IPS-15b (cell line): Measurements from ENCODE around the gene NDUFA12.

Experiments used
- H3K27me3 ChIP-seq: one replicate; pipeline ENCODE4 v1.6.1; 2013; ENCODE audit warnings: low read length; ENCODE audit not compliant: control insufficient read depth, insufficient read depth
- H3K36me3 ChIP-seq: one replicate; pipeline ENCODE4 v1.6.1; 2013; ENCODE audit warnings: low read length; ENCODE audit not compliant: control insufficient read depth, insufficient read depth
- H3K4me1 ChIP-seq: one replicate; pipeline ENCODE4 v1.6.1; 2013; ENCODE audit warnings: mild to moderate bottlenecking, low read length; ENCODE audit not compliant: control insufficient read depth, insufficient read depth
- H3K4me3 ChIP-seq: one replicate; pipeline ENCODE4 v1.5.1; 2013; ENCODE audit warnings: low read depth, low read length
- H3K9ac ChIP-seq: one replicate; pipeline ENCODE4 v1.6.1; 2013; ENCODE audit warnings: low read depth, mild to moderate bottlenecking, low read length
- H3K9me3 ChIP-seq: one replicate; pipeline ENCODE4 v1.6.1; 2013; ENCODE audit warnings: mild to moderate bottlenecking, low read length; ENCODE audit not compliant: control insufficient read depth, insufficient read depth

The NDUFA12 gene

DNA sequence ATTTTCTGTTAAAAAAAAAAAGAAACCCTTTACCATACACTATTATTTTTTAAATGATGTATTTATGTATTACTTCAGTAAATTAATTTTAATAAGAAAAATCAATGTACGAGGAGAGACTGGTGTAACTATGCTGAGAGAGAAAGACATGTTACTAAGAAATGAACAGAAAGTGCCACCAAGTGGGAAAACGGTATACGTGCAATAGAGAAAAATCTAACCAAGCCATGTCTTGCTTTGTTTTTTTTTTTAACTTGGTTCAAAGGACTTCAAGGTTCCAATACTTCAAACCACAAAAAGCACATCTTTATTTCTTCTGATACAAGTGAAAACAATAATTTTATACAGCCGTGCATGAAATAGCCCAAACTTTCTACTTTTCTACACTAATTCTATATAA lies 22.9 kb downstream of the NDUFA12 start:
- no peaks in the 10 kb centered on the region for H3K36me3 ChIP-seq
- no peak overlapping the region for H3K4me3 ChIP-seq
- H3K27me3 ChIP-seq = no peaks in the 10 kb centered on the region
- H3K9me3 ChIP-seq = no peaks in the 10 kb centered on the region
- H3K4me1 ChIP-seq = peaks cover 5% of the 10 kb centered on the region
- no peak overlapping the region for H3K9ac ChIP-seq

DNA sequence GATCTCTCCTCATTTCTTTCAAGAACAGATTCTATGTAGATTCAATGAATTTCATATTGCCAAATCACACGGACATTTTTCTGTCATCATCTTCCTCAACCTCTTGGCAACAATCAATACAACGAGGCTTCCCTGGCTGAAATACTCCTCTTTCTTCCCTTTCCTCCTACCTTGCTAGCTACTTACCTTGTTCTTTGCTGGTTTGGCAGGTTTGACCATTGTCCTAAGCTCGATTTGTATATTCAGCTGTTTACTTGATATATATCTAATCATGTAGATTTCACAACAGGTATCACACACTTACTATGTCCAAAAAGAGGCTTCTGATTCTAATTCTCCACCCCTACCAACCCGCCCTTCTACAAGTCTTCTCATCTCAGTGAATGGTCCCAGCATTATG lies 23.6 kb downstream of the NDUFA12 start:
- no peaks in the 10 kb centered on the region for H3K36me3 ChIP-seq
- peaks cover 5% of the 10 kb centered on the region for H3K4me1 ChIP-seq
- H3K4me3 ChIP-seq = no peak overlapping the region
- no peak overlapping the region for H3K9ac ChIP-seq
- H3K9me3 ChIP-seq = no peaks in the 10 kb centered on the region
- no peaks in the 10 kb centered on the region for H3K27me3 ChIP-seq

DNA sequence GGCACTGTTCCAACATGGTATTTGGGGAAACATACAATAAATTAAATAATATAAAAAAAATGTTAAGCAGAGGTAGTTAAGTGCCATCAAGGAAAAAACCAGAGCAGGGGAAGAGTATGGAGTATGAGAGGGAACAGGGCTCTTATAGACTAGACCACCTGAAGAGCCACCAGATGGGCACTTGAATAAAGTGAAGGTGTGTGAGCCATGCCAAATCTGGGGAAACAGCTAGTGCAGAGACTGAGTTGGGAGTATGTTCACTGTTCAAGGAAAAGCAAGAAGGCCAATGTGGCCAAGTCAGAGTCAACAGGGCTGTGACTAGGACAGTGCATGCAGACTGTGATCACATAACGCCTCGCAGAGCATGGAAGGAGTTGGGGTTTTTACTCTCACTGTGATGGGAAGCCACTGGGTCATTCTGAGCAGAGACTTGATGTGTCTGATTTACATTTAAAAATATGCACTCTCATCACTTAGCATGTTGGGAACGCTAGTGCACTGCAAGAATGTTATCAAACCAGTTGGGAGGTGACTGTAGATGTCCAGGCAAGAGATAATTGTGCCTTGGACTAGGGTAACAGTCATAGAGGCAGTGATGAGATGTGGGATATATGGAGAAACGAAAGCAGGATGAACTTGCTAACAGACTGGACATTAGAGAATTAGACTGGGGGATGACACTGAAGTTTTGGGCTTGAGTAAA lies 25.6 kb downstream of the NDUFA12 start:
- Histone ChIP-seq H3K27me3 (no peaks in the 10 kb centered on the region), H3K4me3 (no peak overlapping the region), H3K9ac (no peak overlapping the region), H3K36me3 (no peaks in the 10 kb centered on the region), H3K4me1 (peaks cover 5% of the 10 kb centered on the region), H3K9me3 (no peaks in the 10 kb centered on the region)

DNA sequence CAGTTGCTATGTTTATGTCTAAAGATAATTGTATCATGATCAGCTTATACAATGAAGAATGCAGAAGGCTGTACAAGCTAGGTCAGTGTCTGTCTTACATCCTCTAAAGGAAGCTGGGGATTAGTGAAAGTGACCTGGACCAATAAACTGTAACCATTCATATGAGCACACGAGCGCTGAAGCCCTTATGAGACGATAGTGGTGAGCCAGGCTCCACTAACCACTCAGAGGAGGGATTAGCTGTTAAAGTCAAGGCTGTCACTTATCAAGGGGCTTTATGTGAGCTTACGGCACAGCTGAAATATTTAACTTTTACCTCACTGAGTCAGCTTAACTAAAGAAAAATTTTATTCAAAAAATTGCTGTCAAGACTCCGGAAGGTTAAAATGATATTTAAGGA lies 30.3 kb downstream of the NDUFA12 start:
- no peak overlapping the region for H3K9ac ChIP-seq
- H3K4me1 ChIP-seq = peaks cover 4% of the 10 kb centered on the region
- no peaks in the 10 kb centered on the region for H3K9me3 ChIP-seq
- H3K27me3 ChIP-seq = no peaks in the 10 kb centered on the region
- H3K36me3 ChIP-seq = no peaks in the 10 kb centered on the region
- no peak overlapping the region for H3K4me3 ChIP-seq

DNA sequence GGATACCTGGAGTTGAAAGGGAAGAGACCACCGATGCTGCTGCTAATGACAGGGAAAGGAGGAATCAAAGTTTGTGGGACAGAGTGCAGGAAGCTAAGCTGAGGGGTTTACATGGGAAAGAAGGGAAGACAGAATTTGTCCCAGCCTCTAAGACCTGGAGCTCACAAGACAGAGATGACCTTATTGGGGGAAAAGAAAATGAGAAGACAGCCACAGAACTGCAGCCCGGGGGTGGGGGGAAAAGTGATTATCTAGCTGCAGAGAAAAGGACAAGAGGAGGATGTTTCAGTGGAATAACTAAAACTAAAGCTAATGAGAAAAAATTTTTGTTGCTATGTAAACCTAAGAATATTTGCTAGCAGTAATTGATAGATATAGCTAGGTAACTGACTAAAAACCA lies 30.7 kb downstream of the NDUFA12 start:
- Histone ChIP-seq H3K4me3 (no peak overlapping the region), H3K9me3 (no peaks in the 10 kb centered on the region), H3K4me1 (peaks cover under 1% of the 10 kb centered on the region), H3K9ac (no peak overlapping the region), H3K27me3 (no peaks in the 10 kb centered on the region), H3K36me3 (no peaks in the 10 kb centered on the region)

DNA sequence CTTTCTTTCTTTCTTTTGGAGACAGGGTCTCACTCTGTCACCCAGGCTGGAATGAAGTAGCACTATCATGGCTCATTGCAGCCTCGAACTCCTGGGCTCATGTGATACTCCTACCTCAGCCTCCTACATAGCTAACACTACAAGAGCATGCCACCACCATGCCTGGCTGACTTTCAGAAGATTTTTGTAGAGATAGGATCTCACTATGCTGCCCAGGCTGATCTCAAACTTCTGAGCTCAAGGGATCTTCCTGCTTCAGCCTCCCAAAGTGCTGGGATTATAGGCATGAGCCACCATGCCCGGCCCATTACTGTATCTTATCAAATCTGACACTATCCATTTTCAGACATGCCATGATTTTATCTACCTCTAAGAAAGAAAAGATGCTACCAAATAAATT lies 31.6 kb downstream of the NDUFA12 start:
- Histone ChIP-seq H3K4me1 (no peaks in the 10 kb centered on the region), H3K9ac (no peak overlapping the region), H3K36me3 (no peaks in the 10 kb centered on the region), H3K4me3 (no peak overlapping the region), H3K9me3 (no peaks in the 10 kb centered on the region), H3K27me3 (no peaks in the 10 kb centered on the region)

DNA sequence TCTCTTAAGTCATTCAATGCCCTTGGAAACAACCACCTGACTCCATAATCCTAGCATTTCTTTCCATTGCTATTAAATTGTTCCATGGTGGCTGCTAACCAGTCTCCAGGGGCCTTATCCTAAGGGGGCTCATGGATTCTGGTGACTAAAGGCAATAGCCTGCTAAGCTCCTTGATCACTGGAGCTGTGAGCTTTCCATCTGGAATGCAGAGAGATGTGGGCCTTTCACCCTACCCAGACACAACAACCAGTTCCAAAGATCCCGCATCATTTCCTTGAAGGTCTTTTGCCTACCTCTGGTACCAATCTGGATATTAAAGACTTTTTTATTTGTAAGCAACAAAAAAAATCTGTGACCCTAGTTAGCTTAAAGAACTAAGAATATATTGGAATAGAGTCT lies 32.9 kb downstream of the NDUFA12 start:
- Histone ChIP-seq H3K4me1 (no peaks in the 10 kb centered on the region), H3K27me3 (no peaks in the 10 kb centered on the region), H3K36me3 (no peaks in the 10 kb centered on the region), H3K9me3 (no peaks in the 10 kb centered on the region), H3K9ac (no peak overlapping the region), H3K4me3 (no peak overlapping the region)

DNA sequence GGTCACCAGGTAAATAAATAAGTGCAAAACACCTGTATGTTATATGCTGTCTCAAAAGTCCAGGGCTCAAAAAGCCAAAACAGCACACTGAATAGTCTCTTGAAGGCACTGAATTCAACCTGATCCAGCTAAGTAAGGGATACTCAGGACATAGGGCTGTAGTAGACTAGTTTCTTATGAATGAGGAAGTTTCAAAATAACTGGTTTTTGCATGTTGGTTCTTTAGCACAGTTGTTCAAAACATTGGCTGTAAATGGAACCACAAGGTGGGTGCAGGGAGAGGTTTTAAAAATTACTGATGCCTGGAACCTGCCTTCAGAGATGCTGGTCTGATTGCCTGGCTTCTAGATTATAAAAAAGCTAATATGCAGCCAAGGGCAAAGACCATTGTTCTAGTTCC lies 34.1 kb downstream of the NDUFA12 start:
- Histone ChIP-seq H3K27me3 (no peaks in the 10 kb centered on the region), H3K36me3 (no peaks in the 10 kb centered on the region), H3K9me3 (no peaks in the 10 kb centered on the region), H3K9ac (no peak overlapping the region), H3K4me3 (no peak overlapping the region), H3K4me1 (no peaks in the 10 kb centered on the region)

DNA sequence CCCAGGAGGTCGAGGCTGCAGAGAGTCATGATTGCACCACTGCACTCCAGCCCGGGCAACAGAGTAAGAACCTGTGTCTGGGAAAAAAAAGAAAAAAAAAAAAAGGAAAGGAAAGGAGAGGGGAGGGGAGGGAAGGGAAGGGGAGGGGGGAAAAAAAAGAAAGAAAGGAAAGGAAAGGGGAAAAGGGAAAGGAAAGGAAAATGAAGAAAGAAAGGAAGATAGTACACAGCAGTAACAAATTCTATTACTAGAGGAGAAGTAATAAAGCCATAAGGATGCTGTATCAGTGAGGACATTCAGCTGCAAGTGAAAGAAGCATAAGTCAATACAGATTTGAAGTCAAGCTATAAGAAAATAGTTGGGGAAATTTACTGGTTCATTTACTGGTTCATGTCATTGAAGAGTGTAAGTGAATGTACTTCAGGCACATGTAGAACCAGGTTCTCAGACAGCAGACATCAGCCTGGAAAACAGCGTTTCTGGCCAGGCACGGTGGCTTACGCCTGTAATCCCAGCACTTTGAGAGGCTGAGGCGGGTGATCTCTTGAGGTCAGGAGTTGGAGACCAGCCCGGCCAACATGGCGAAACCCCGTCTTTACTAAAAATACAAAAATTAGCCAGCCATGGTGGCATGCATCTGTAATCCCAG lies 37.4 kb downstream of the NDUFA12 start:
- H3K4me1 ChIP-seq = no peaks in the 10 kb centered on the region

DNA sequence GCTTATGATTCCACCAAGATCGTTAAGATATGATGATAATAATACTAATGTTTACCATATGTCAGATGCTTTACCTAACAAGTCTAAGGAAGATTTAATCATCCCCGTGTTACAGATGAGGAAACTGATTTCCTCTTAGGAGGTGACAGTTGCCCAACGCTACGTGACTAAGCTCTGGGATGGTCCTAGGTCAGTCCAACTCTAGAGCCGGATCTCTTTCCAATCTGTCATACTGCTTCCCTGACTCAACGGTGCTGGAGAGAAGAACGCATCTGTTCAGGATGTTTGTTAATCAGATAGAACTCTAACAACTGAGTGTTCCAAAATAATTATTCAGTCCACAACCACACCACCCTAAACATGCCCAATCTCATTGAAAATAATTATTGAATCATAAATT lies 39.8 kb downstream of the NDUFA12 start:
- H3K4me3 ChIP-seq = no peak overlapping the region
- H3K9me3 ChIP-seq = no peaks in the 10 kb centered on the region
- no peaks in the 10 kb centered on the region for H3K36me3 ChIP-seq
- no peaks in the 10 kb centered on the region for H3K4me1 ChIP-seq
- no peak overlapping the region for H3K9ac ChIP-seq
- no peaks in the 10 kb centered on the region for H3K27me3 ChIP-seq

More for the DNA sequence above, 37.4 kb downstream of the NDUFA12 start:
- no peaks in the 10 kb centered on the region for H3K36me3 ChIP-seq
- H3K4me3 ChIP-seq = no peak overlapping the region
- H3K27me3 ChIP-seq = no peaks in the 10 kb centered on the region
- no peaks in the 10 kb centered on the region for H3K9me3 ChIP-seq
- no peak overlapping the region for H3K9ac ChIP-seq

DNA sequence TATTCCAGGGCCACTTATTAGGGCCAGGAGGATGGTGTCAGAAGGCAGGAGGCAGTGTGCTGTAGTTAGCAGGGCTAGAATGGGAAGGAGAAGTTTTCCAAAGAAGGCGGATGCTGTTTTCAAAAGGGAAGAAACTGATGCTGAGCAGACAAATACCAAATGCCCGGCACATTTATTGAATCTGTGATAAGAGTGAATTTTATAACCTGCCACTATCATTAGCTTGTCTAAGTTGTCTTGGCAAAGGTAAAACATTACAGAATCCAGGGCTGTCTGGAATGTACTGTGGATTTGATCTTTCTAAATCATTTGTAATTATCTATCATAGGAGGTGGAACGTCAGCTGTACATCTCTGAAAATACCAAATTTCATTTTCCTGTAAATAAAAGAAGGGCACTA lies 40.8 kb downstream of the NDUFA12 start:
- no peaks in the 10 kb centered on the region for H3K4me1 ChIP-seq
- H3K9ac ChIP-seq = no peak overlapping the region
- no peaks in the 10 kb centered on the region for H3K9me3 ChIP-seq
- H3K36me3 ChIP-seq = no peaks in the 10 kb centered on the region
- no peak overlapping the region for H3K4me3 ChIP-seq
- H3K27me3 ChIP-seq = no peaks in the 10 kb centered on the region

DNA sequence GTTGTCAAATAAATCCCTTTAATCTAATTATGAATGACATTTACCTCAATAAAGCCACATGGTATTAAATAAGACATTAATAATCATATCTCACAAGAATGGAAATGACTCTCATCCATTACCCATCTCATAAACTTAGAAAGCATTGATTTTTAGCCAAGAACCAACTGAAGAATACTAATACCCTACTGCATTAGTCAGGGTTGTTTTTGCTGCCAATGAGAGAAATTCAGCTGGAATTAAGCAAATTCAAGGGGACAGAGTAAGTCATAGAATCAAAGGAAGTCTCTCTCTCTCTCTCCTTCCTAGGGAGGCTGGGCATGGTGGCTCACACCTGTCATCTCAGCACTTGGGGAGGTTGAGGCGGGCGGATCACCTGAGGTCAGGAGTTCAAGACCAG lies 41.6 kb downstream of the NDUFA12 start:
- Histone ChIP-seq H3K4me1 (no peaks in the 10 kb centered on the region), H3K27me3 (no peaks in the 10 kb centered on the region), H3K4me3 (no peak overlapping the region), H3K9ac (no peak overlapping the region), H3K36me3 (no peaks in the 10 kb centered on the region), H3K9me3 (no peaks in the 10 kb centered on the region)
